GM21737 (cell line): Measurements from ENCODE around the gene CXADR.

ENCODE experiments used
- ATAC-seq: cut with Tn5 transposase; IDR thresholded peaks from one replicate; pipeline ENCODE4 v1.9.1; 2021; ENCODE audit warnings: mild to moderate bottlenecking, moderate library complexity; ENCODE audit not compliant: unreplicated experiment

CXADR gene

DNA sequence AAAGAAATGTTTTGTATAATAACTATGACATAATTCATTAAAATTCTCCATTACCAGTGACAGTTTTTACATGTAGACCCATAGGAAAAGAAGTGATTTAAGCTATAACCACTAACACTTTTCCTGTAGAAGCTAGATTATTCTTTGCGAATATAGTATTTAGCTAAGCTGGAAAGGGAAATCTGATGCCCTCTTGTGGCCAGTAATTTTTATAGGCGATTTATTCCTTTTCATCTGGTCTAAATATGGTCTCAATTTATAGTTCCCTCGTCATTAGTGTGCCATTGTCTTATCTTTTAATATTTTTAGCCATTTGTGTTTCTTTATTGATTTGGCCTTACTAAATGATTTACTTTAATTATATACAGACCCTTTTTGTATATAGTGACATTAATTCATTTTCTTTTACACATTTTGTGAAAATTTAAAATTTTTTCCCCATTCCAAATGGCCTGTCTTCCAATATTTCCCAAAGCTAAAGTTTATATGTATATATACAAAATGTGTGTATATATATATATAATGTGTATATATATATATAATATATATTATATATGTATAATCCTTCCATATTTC, 73.1 kb downstream of the CXADR start:
- ATAC-seq, result no peak

GRCh38 chr21:17590430-17590829, 77.6 kb downstream of the CXADR start:
- no peak for ATAC-seq

DNA sequence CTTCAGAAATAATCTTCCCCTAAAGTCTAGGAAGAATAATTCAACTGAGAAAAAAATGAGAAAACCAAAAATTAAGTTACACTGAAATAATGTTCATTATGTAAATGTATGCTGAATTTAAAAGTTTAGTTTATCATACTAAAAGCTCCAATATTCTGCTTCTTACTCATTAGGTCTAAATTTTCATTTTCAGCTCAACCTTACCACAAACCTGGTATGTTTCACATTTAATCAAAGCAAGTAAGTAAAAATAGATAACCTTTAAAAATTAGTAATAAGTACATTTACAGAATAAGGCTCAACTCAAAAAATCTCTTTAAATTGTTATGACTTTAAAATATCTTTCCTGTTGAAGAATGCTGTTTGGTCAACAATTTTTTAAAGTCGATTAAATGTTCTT, 84.8 kb downstream of the CXADR start:
- ATAC-seq, result no peak

- ATAC-seq, result peak; percentile 72
Measured at GRCh38 chr21:17598437-17598836, 85.6 kb downstream of the CXADR start.

DNA sequence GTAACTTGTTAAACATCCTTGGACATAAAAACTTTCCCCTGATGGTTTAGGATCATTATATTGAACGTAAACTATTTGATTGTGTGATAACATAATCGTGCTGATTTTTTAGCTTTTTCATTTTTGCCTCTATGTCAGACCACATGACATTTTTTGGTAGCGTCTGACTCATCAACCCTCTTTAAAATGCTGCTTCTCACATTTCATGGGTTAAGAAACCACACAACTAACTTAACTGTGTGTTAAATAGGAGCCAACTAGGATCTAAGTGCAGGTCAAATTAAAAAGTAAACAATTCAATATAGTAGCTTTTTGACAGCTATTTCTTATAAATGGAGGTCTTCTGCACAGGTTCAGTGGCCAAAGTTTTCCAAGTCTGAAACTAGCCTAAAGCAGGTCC, 90.0 kb downstream of the CXADR start:
- no peak for ATAC-seq

DNA sequence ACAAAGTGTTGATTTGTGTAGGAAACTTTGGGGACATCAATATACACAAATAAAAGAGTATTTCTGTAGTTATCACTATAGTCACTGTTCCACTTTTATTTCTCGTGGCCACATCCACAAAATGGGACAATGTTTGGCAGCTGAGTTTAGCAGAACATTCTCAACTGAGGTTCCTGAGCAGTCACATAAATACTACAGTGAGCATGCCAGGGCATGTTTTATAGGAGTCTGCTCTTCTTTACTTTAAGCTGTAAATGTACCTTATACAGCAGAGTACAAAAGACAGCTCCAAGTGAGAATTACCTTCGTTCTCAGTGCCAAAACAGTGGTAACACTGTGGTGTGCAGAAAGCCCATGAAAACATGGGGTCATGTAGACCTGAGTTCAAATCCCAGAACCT, 94.8 kb downstream of the CXADR start:
- no peak for ATAC-seq

DNA sequence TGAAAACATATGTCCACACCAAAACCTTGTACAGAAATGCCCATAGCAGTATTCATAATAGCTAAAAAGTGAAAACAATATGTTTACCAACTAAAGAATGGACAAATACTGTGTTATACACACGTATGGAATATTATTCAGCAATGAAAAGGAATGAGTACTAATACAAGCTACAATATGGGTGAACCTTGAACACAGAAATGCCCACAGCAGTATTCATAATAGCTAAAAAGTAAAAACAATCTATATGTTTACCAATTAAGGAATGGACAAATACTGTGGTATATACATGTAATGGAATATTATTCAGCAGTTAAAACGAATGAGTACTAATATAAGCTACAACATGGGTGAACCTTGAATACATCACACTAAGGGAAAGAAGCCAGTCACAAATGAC, 96.8 kb downstream of the CXADR start:
- ATAC-seq, result no peak

- no peak for ATAC-seq
Measured at GRCh38 chr21:17610911-17611310, 98.1 kb downstream of the CXADR start.

- ATAC-seq, result peak; percentile 46
Measured at GRCh38 chr21:17611414-17612022, 98.7 kb downstream of the CXADR start.

DNA sequence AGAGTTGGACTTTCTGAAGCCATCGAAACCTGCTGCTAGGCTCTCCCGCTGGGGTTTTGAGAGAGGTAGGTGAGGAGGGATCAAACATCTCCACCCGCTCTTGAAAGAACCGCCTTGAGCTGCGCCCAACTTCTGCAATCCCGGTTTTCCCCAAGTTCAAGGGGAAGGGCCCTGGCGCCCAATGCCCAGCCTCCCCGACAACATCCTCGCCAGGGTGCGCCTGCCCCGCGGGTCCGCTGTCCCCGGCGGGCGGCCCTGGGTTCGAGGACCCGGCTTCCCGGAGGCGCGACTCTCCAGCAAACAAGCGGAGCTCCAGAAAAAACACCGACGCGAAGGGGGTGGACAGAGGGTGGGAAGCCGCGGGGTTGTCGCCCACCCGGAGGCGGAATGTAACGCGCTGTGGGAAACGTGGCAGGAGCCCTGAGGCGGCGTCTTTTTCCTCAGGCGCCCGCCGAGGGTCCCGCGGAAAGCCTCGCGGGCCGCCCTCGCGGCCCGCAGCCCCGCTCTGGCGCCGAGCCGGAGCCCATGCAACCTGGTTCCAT, 99.3 kb downstream of the CXADR start:
- peak; percentile 5 for ATAC-seq

- ATAC-seq, result peak; percentile 88
Measured at GRCh38 chr21:17612565-17613241, 99.9 kb downstream of the CXADR start, which contains the start of gene BTG3. BTG3 (minus strand) TSS chr21:17612901; CDS start chr21:17609144, 3,757 bp downstream.

DNA sequence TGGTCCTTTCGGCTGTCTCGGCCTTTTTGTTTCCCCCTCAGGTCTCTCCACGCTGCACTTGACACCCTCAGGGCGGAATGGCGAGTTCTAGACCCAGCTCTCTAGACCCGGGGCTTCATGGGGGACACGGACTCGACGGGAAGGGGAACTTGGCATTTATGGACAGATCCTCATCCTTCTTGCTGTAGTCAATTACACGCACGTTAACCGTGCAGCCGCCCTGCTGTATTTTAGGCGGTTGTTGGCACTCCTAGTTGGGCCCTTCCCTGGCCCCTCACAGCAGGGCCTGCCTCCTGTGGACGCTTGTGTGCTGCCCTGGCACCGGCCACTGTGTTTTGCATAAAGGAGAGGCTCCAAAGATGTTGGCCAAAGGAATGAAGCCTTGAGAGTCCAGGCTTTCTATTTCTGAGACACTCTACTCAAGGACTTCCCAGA, 100.4 kb downstream of the CXADR start:
- no peak for ATAC-seq

GRCh38 chr21:17616831-17617230, 104.0 kb downstream of the CXADR start:
- ATAC-seq, result no peak

GRCh38 chr21:17622018-17622417, 109.2 kb downstream of the CXADR start:
- ATAC-seq, result no peak

DNA sequence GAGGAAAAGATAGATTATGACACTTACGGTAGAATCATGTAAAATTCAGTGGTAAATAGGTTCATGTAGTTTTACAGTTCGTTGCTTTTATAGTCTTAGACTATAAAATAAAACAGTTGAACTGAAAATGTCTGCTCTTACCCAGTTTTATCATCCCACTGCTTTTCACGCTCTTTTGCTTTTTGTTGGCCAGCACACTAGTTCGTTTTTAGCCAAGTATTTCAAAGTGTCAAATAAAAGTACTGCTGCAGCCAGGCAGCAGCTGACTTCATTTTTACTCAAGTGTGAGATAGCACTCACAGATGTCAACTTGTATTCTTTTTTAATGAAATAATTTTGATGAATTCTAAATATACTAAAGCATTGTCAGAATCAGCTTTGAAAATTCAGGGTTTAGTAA, 118.4 kb downstream of the CXADR start:
- ATAC-seq, result no peak

- no peak for ATAC-seq
Measured at GRCh38 chr21:17636711-17637110, 123.9 kb downstream of the CXADR start.

DNA sequence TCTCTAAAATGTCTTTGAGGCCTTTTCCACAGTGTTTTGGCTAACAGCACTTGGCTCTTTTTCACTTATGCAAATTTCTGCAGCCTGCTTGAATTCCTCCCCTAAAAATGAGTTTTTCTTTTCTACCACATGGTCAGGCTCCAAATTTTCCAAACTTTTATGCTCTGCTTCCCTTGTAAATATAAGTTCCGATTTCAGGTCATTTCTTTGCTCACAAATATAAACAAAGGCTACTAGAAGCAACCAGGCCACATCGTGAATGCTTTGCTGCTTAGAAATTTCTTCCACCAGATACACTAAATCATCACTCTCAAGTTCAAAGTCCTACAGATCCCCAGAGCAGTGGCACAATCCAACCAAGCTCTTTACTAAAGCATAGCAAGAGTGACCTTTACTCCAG, 128.0 kb downstream of the CXADR start:
- no peak for ATAC-seq
